IMR-90 (cell line): ENCODE results near the gene PPP1R16B. TPM values are rescaled to one million over a fixed set of nuclear protein-coding genes. Genes with fewer than 3 reads are reported as not detected.

Source experiments
- ATAC-seq: fragments of 200-7000 bp; cut with Tn5 transposase; 2 replicates; pipeline ENCODE4 v1.9.1; 2020; ENCODE audit warnings: low read depth, mild to moderate bottlenecking, moderate library complexity
- BruUV-seq: library from RNA; stranded (reverse); fragments of 400-500 nt; replicated peaks from 2 replicates; lab custom pipeline; 2021; lab: Mats Ljungman, UMichigan
- CTCF ChIA-PET: fragments of 300-600 bp; formaldehyde crosslinking; extraction: SDS; loops from one replicate; lab custom pipeline; 2021; ENCODE audit warnings: antibody characterized with exemption; lab: Yijun Ruan, JAX
- POLR2A ChIA-PET: fragments of 300-600 bp; sonication (Branson Sonifier 250); formaldehyde crosslinking; loops from one replicate; lab custom pipeline; 2022; ENCODE audit warnings: antibody characterized with exemption; ENCODE audit not compliant: unreplicated experiment; lab: Charles Lee
- DNase-seq: peaks from one replicate; pipeline ENCODE4 v3.0.0; 2013
- H2AFZ ChIP-seq: replicated peaks from 2 replicates; pipeline ENCODE3; 2013; ENCODE audit warnings: low read length, mild to moderate bottlenecking; ENCODE audit not compliant: poor library complexity
- H2AK5ac ChIP-seq: 2 replicates; pipeline ENCODE4 v1.6.1; 2013; ENCODE audit warnings: low read depth, low read length, inconsistent platforms
- H2AK9ac ChIP-seq: replicated peaks from 2 replicates; pipeline ENCODE3; 2013; ENCODE audit warnings: mild to moderate bottlenecking, low read depth, low read length, moderate library complexity; ENCODE audit not compliant: poor library complexity
- H2BK120ac ChIP-seq: 2 replicates; pipeline ENCODE4 v1.6.1; 2013; ENCODE audit warnings: low read depth, low read length, inconsistent platforms
- H2BK15ac ChIP-seq: 3 replicates; pipeline ENCODE4 v1.6.1; 2013; ENCODE audit warnings: low read depth, low read length, inconsistent platforms
- H2BK20ac ChIP-seq: 2 replicates; pipeline ENCODE4 v1.6.1; 2013; ENCODE audit warnings: low read depth, mild to moderate bottlenecking, inconsistent platforms, low read length, moderate library complexity
- H2BK5ac ChIP-seq: 2 replicates; pipeline ENCODE4 v1.6.1; 2013; ENCODE audit warnings: mild to moderate bottlenecking, low read depth, low read length, inconsistent platforms; ENCODE audit not compliant: poor library complexity, severe bottlenecking
- H3K14ac ChIP-seq: replicated peaks from 2 replicates; pipeline ENCODE4 v1.6.1; 2013; ENCODE audit warnings: low read depth, low read length, inconsistent platforms
- H3K18ac ChIP-seq: 2 replicates; pipeline ENCODE4 v1.6.1; 2013; ENCODE audit warnings: low read depth, low read length, control low read depth
- H3K23ac ChIP-seq: 2 replicates; pipeline ENCODE4 v1.6.1; 2013; ENCODE audit warnings: low read depth, low read length, inconsistent platforms
- H3K27ac ChIP-seq: 2 replicates; pipeline ENCODE4 v1.5.1; 2013; ENCODE audit warnings: mild to moderate bottlenecking, control low read depth, low read length; ENCODE audit not compliant: insufficient read depth
- H3K27me3 ChIP-seq: 2 replicates; pipeline ENCODE4 v1.6.1; 2013; ENCODE audit warnings: low read length; ENCODE audit not compliant: control insufficient read depth, insufficient read depth
- H3K36me3 ChIP-seq: 2 replicates; pipeline ENCODE4 v1.6.1; 2013; ENCODE audit warnings: low read length, mixed read lengths; ENCODE audit not compliant: control insufficient read depth, insufficient read depth
- H3K4ac ChIP-seq: 2 replicates; pipeline ENCODE4 v1.6.1; 2013; ENCODE audit warnings: low read depth, low read length, inconsistent platforms
- H3K4me1 ChIP-seq: 2 replicates; pipeline ENCODE4 v1.6.1; 2013; ENCODE audit warnings: low read length, mixed read lengths; ENCODE audit not compliant: control insufficient read depth, insufficient read depth
- H3K4me2 ChIP-seq: 2 replicates; pipeline ENCODE4 v1.6.1; 2013; ENCODE audit warnings: low read depth, mild to moderate bottlenecking, control low read depth, low read length, moderate library complexity
- H3K4me3 ChIP-seq: 2 replicates; pipeline ENCODE4 v1.5.1; 2013; ENCODE audit warnings: low read depth, mild to moderate bottlenecking, control low read depth, low read length, moderate library complexity; ENCODE audit not compliant: insufficient read depth
- H3K56ac ChIP-seq: 2 replicates; pipeline ENCODE4 v1.6.1; 2013; ENCODE audit warnings: low read length, inconsistent platforms; ENCODE audit not compliant: insufficient read depth; ENCODE audit errors: extremely low read depth
- H3K79me1 ChIP-seq, 2 experiments: 2 replicates each; pipeline ENCODE4 v1.6.1; 2013; ENCODE audit warnings: low read length in 2 of 2, inconsistent platforms in 1 of 2, low read depth in 1 of 2
- H3K9ac ChIP-seq: 2 replicates; pipeline ENCODE4 v1.6.1; 2013; ENCODE audit warnings: low read depth, low read length, control low read depth
- H3K9me1 ChIP-seq: 2 replicates; pipeline ENCODE4 v1.6.1; 2013; ENCODE audit warnings: low read length, inconsistent platforms; ENCODE audit not compliant: insufficient read depth
- H3K9me3 ChIP-seq: 2 replicates; pipeline ENCODE4 v1.6.1; 2013; ENCODE audit warnings: low read length; ENCODE audit not compliant: control insufficient read depth, insufficient read depth
- H4K20me1 ChIP-seq: 2 replicates; pipeline ENCODE4 v1.6.1; 2013; ENCODE audit warnings: low read length, inconsistent platforms; ENCODE audit not compliant: insufficient read depth
- H4K5ac ChIP-seq: 2 replicates; pipeline ENCODE4 v1.6.1; 2013; ENCODE audit warnings: mild to moderate bottlenecking, low read depth, low read length, control low read depth
- H4K8ac ChIP-seq, 2 experiments: 2 replicates each; pipeline ENCODE4 v1.6.1; 2013; ENCODE audit warnings: low read depth in 2 of 2, low read length in 2 of 2, control low read depth in 1 of 2, inconsistent platforms in 1 of 2
- H4K91ac ChIP-seq: 2 replicates; pipeline ENCODE4 v1.6.1; 2013; ENCODE audit warnings: low read depth, low read length, inconsistent platforms; ENCODE audit not compliant: insufficient read depth
- CHD1 ChIP-seq: IDR thresholded peaks from 2 replicates; pipeline ENCODE4 v1.6.1; 2012; ENCODE audit warnings: low read depth, low read length, improper control_type of control experiment
- CTCF ChIP-seq: conservative IDR thresholded peaks from 2 replicates; pipeline ENCODE4 v1.5.1; 2012; ENCODE audit warnings: mild to moderate bottlenecking, low read depth, low read length, improper control_type of control experiment
- RAD21 ChIP-seq: IDR thresholded peaks from 2 replicates; pipeline ENCODE4 v1.6.1; 2012; ENCODE audit warnings: low read length, improper control_type of control experiment
- RFX5 ChIP-seq: IDR thresholded peaks from 2 replicates; pipeline ENCODE4 v1.8.0; 2012; ENCODE audit warnings: low read depth, mild to moderate bottlenecking, low read length, moderate library complexity
- USF2 ChIP-seq: fragments of 150-350 bp; IDR thresholded peaks from 2 replicates; pipeline ENCODE4 v1.6.1; 2017; ENCODE audit warnings: mild to moderate bottlenecking, antibody characterized with exemption, low read length, low read depth
- WGBS, 2 experiments: methylation state at CpG; one replicate each; pipeline versions ENCODE4 v1.1.5 to v1.1.7; 2013; ENCODE audit warnings: missing lambda C conversion rate in 2 of 2; ENCODE audit not compliant: insufficient read length in 1 of 2; ENCODE audit errors: extremely low coverage in 2 of 2; 5-methylcytosine and 5-hydroxymethylcytosine counted together
- dilution Hi-C: fragments of 300-500 bp; cut with HindIII; formaldehyde crosslinking; loops from one replicate; pipeline ENCODE4 v1.14.3; 2018; ENCODE audit warnings: low sequenced_read_pairs; ENCODE audit not compliant: unreplicated experiment
- in situ Hi-C: fragments of 300-500 bp; cut with MboI; formaldehyde crosslinking; loops from 3 replicates; pipeline ENCODE4 v1.14.3; 2019; ENCODE audit warnings: low sequenced_read_pairs, inconsistent platforms, mixed read lengths
- intact Hi-C: fragments of 100-400 bp; cut with micrococcal nuclease; formaldehyde crosslinking; loops from 2 replicates; pipeline ENCODE4 v1.10.0; 2022
- polyA plus RNA-seq, 3 experiments: library from polyadenylated mRNA; depleted of rRNA; stranded (reverse); fragments of >200 nt; gene quantifications; 2 replicates each; pipeline ENCODE4 v1.2.3, GENCODE V29; 2012; ENCODE audit warnings: low replicate concordance in 1 of 3
- total RNA-seq: library from RNA; depleted of rRNA; stranded (reverse); fragments of >200 nt; gene quantifications from 2 replicates; pipeline ENCODE4 v1.2.3, GENCODE V29; 2012

PPP1R16B gene
- total and polyA plus RNA-seq, 2 of the 4 experiments (the other 2 are of a cell fraction) = not detected

DNA sequence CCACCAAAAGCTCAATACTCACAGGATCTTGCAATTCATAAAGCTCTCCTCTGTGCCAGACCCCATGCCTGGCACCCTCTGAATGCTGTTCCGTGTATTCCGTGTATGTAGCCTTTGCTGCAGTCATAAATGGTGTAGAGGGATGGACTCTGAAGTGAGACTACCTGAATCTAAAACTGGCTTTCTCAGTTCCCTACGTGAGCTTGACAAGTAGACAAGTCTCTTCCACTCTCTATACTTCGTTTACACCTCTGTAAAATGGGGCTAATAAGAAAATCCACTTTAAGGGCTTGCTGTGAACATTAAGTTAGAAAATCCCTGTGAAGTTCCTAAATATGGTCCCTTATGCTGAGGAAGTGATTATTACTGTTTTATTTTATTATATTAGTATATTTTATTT, 31.5 kb downstream of the PPP1R16B start:
- intact Hi-C loops (no loop called here), dilution Hi-C loops (no loop called here), in situ Hi-C loops (loop anchor here (25.0 kb wide), 1 partner anchor 100 kb away; the partner anchor contains the start of gene ACTR5)
- POLR2A ChIA-PET = no interaction called here
- Histone ChIP-seq H3K4me2 (no peak overlapping the region), H4K91ac (no peak overlapping the region), H2AFZ (no peak overlapping the region), H4K8ac (no peak overlapping the region), H3K18ac (no peak overlapping the region), H4K5ac (no peak overlapping the region), H2BK15ac (no peak overlapping the region), H3K56ac (no peak overlapping the region), H2BK5ac (no peak overlapping the region), H2AK9ac (no peak overlapping the region), H3K4me3 (no peak overlapping the region), H3K9me1 (no peaks in the 10 kb centered on the region), H3K14ac (no peak overlapping the region), H2AK5ac (no peak overlapping the region), H2BK20ac (no peak overlapping the region), H2BK120ac (no peak overlapping the region), H3K79me1 (no peaks in the 10 kb centered on the region), H3K9me3 (no peaks in the 10 kb centered on the region), H3K27me3 (peaks cover 6% of the 10 kb centered on the region), H3K36me3 (no peaks in the 10 kb centered on the region), H3K9ac (no peak overlapping the region), H3K27ac (no peak overlapping the region), H3K4me1 (no peaks in the 10 kb centered on the region), H3K23ac (no peak overlapping the region), H4K20me1 (no peaks in the 10 kb centered on the region), H3K4ac (no peak overlapping the region)
- DNase-seq (no peak), ATAC-seq (no peak)
- CTCF ChIA-PET = no interaction called here
- TF ChIP-seq CTCF = no peak
- TF ChIP-seq RFX5 = no peak
- no peak for TF ChIP-seq RAD21
- TF ChIP-seq CHD1 = no peak
- no peak for TF ChIP-seq USF2
- BruUV-seq = no TSS peak
- no CpG with 5 or more reads among the region's 4 CpGs for WGBS, 2 experiments
